Neutrophil (primary cell): ENCODE data around the gene SLC25A29.

Experiments
- H3K27ac ChIP-seq: fragments of 200-600 bp; sonication (generic); 2 replicates; pipeline ENCODE4 v1.5.1; 2016; ENCODE audit warnings: mild to moderate bottlenecking, moderate library complexity
- H3K27me3 ChIP-seq: fragments of 200-600 bp; sonication (generic); 2 replicates; pipeline ENCODE4 v1.6.0; 2016; ENCODE audit warnings: mild to moderate bottlenecking
- H3K36me3 ChIP-seq: fragments of 200-600 bp; sonication (generic); 2 replicates; pipeline ENCODE4 v1.5.1; 2017
- H3K4me1 ChIP-seq, 2 experiments: fragments of 200-600 bp in 1 of 2; sonication (generic) in 1 of 2; 1 replicate in 1 of 2; 2 replicates in 1 of 2; pipeline versions ENCODE4 v1.5.1 to v1.6.1; 2013 to 2016; ENCODE audit warnings: low read depth in 1 of 2, low read length in 1 of 2, mild to moderate bottlenecking in 1 of 2, moderate library complexity in 1 of 2; ENCODE audit not compliant: control insufficient read depth in 1 of 2, insufficient read depth in 1 of 2
- H3K4me3 ChIP-seq, 2 experiments: fragments of 200-600 bp in 1 of 2; sonication (generic) in 1 of 2; 1 replicate in 1 of 2; 2 replicates in 1 of 2; pipeline ENCODE4 v1.5.1; 2013 to 2016; ENCODE audit warnings: low read depth in 1 of 2, low read length in 1 of 2, mild to moderate bottlenecking in 1 of 2, moderate library complexity in 1 of 2
- H3K9me3 ChIP-seq: fragments of 200-600 bp; sonication (generic); 2 replicates; pipeline ENCODE4 v1.5.1; 2016
- CTCF ChIP-seq: fragments of 200-600 bp; sonication (generic); IDR thresholded peaks from 2 replicates; pipeline ENCODE4 v1.5.1; 2016; ENCODE audit warnings: antibody characterized with exemption

SLC25A29 gene

GRCh38 chr14:100333827-100334226, 27.6 kb upstream of the SLC25A29 start:
- H3K27me3 ChIP-seq, result no peaks in the 10 kb centered on the region
- no peak overlapping the region for H3K27ac ChIP-seq
- peaks cover 66% of the 10 kb centered on the region for H3K36me3 ChIP-seq
- no peaks in the 10 kb centered on the region for H3K4me1 ChIP-seq
- TF ChIP-seq CTCF, result no peak
- H3K4me3 ChIP-seq, result no peak overlapping the region
- no peaks in the 10 kb centered on the region for H3K9me3 ChIP-seq

DNA sequence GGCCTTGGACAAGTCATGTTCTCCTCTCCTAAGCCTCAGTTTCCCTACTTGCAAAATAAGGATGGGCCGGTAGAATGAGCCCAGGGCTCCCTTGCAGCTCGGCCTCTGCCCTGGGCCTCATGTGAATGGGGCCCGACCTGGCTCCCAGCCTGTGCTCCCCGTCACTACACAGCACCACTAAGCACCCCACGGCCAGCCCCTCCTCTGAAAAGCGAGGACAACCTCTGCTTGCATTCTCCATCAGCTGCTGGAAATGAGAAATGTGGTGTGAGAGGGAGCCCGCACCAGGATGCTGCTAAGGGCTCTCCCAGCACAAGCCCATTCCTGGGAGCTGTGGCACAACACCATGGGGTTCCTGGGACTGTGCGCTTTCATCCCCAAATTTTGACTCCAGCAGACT, 27.1 kb upstream of the SLC25A29 start:
- no peak for TF ChIP-seq CTCF
- Histone ChIP-seq H3K27me3 (no peaks in the 10 kb centered on the region), H3K36me3 (peaks cover 61% of the 10 kb centered on the region), H3K4me3 (no peak overlapping the region), H3K9me3 (no peaks in the 10 kb centered on the region), H3K27ac (no peak overlapping the region), H3K4me1 (no peaks in the 10 kb centered on the region)

GRCh38 chr14:100332797-100333196, 26.6 kb upstream of the SLC25A29 start:
- TF ChIP-seq CTCF, result no peak
- no peaks in the 10 kb centered on the region for H3K9me3 ChIP-seq
- no peaks in the 10 kb centered on the region for H3K27me3 ChIP-seq
- no peak overlapping the region for H3K27ac ChIP-seq
- H3K36me3 ChIP-seq, result peaks cover 57% of the 10 kb centered on the region
- H3K4me3 ChIP-seq, result no peak overlapping the region
- no peaks in the 10 kb centered on the region for H3K4me1 ChIP-seq

- TF ChIP-seq CTCF, result no peak
- Histone ChIP-seq H3K27me3 (no peaks in the 10 kb centered on the region), H3K9me3 (no peaks in the 10 kb centered on the region), H3K27ac (no peak overlapping the region), H3K36me3 (peaks cover 52% of the 10 kb centered on the region), H3K4me1 (no peaks in the 10 kb centered on the region), H3K4me3 (no peak overlapping the region)
Measured at GRCh38 chr14:100332071-100332639, 25.9 kb upstream of the SLC25A29 start.

DNA sequence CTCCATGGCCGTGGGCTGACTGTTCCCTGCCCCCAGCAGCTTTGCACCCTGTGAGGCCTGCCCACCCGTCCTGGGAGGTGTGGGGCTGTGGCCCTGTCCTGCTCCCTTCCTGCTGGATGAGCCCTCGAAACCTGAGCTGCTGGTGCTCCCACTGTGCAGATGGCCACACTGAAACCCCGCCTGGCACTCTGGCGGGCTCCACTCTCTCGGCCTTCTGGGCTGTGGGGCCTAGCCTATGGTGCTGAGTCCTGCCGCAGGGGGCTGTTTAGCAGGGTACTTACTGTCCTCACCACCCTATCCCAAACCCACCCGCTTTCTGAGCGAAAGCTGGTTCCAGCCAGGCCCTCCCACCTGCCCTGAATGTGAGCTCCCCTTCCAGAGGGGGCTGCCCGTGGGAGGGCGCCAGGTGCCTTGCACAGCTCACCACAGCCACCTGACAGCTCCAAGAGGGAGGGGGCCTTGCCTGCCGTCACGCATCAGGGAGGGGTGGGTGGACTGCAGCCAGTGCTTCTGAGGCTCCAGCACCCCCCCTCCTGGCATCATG, 24.2 kb upstream of the SLC25A29 start:
- no peaks in the 10 kb centered on the region for H3K4me1 ChIP-seq
- no peaks in the 10 kb centered on the region for H3K9me3 ChIP-seq
- H3K27me3 ChIP-seq, result no peaks in the 10 kb centered on the region
- H3K36me3 ChIP-seq, result peaks cover 35% of the 10 kb centered on the region
- no peak for TF ChIP-seq CTCF
- no peak overlapping the region for H3K4me3 ChIP-seq
- no peak overlapping the region for H3K27ac ChIP-seq
